Measurements from ENCODE around the gene CAMTA2.
A peak's percentile ranks its signal among the peaks of the same experiment; 100 is the strongest.
"Not testable (repeated sequence)": the region's sequence is repeated elsewhere in the genome, so short reads cannot be mapped to it uniquely, and the experiment has no call there.

CAMTA2 gene, protein sequence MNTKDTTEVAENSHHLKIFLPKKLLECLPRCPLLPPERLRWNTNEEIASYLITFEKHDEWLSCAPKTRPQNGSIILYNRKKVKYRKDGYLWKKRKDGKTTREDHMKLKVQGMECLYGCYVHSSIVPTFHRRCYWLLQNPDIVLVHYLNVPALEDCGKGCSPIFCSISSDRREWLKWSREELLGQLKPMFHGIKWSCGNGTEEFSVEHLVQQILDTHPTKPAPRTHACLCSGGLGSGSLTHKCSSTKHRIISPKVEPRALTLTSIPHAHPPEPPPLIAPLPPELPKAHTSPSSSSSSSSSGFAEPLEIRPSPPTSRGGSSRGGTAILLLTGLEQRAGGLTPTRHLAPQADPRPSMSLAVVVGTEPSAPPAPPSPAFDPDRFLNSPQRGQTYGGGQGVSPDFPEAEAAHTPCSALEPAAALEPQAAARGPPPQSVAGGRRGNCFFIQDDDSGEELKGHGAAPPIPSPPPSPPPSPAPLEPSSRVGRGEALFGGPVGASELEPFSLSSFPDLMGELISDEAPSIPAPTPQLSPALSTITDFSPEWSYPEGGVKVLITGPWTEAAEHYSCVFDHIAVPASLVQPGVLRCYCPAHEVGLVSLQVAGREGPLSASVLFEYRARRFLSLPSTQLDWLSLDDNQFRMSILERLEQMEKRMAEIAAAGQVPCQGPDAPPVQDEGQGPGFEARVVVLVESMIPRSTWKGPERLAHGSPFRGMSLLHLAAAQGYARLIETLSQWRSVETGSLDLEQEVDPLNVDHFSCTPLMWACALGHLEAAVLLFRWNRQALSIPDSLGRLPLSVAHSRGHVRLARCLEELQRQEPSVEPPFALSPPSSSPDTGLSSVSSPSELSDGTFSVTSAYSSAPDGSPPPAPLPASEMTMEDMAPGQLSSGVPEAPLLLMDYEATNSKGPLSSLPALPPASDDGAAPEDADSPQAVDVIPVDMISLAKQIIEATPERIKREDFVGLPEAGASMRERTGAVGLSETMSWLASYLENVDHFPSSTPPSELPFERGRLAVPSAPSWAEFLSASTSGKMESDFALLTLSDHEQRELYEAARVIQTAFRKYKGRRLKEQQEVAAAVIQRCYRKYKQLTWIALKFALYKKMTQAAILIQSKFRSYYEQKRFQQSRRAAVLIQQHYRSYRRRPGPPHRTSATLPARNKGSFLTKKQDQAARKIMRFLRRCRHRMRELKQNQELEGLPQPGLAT

GRCh38 chr17:4986951-4987766 lies at the start of gene CAMTA2:
Gene CAMTA2, minus strand, starts transcription at chr17:4987675. Its CDS starts 1,453 bp downstream, at chr17:4986222.
- peak; percentile 78 to 87 for DNase-seq (ENCODE audit: low read depth in 2 of 2)

DNA sequence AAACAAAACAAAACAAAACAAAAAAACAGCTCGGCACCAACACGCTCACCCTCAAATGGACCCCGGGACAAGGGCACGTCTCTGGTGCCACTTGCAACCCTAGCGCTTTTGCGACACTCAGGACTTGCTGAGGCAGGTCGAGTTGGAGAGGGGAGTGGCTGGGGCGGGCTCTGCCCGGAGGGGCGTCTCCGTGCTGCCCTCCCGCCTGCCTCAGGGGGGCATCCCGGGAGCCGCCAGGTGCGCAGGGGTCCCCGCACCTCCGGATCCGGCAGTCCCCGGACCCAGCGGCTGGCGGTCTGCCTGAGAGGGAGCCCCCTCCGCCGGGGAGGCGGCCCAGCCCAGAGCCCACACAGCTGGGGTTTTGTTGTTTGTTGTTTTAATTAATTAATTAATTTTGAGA lies 47.8 kb upstream of the CAMTA2 start, which contains the start of gene SLC52A1:
TSS of gene SLC52A1 (minus strand) at position 112 of the 400 bp plus-strand sequence. CDS start 820 bp downstream, outside the sequence.
- no peak for DNase-seq (ENCODE audit: low read depth in 2 of 2)

GRCh38 chr17:5034651-5035050 lies 47.2 kb upstream of the CAMTA2 start:
- DNase-seq (ENCODE audit: low read depth in 2 of 2), result no peak

- DNase-seq (ENCODE audit: low read depth in 2 of 2), result no peak
Measured at GRCh38 chr17:5034063-5034462, 46.6 kb upstream of the CAMTA2 start.

- no peak for DNase-seq (ENCODE audit: low read depth in 2 of 2)
Measured at GRCh38 chr17:5033352-5034015, 46.0 kb upstream of the CAMTA2 start.

DNA sequence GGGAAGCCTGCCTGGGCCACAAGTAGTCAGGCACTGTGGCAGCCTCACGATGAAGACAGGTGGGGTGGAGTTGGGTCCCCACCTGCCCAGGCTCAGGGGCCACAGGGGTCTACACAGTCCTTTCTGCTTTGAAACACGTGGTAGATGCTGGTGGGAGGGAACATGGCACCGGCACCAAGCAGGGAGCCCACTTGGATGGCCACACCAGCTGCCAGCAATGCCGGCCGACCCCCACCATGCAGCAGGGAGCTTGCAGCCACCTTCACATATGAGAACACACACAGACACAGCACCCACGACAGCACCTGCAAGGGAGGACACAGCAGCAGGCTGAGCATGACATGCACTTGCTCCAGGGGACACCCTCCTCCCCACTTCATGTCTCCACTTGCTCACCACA lies 45.4 kb upstream of the CAMTA2 start:
- no peak for DNase-seq (ENCODE audit: low read depth in 2 of 2)

- DNase-seq (ENCODE audit: low read depth in 2 of 2), result peak; percentile 72 to 84
Measured at GRCh38 chr17:5031365-5032082, 44.0 kb upstream of the CAMTA2 start.

- DNase-seq (ENCODE audit: low read depth in 2 of 2), result not testable (repeated sequence)
Measured at GRCh38 chr17:5030168-5030567, 42.7 kb upstream of the CAMTA2 start.

- no peak for DNase-seq (ENCODE audit: low read depth in 2 of 2)
Measured at GRCh38 chr17:5027916-5028315, 40.4 kb upstream of the CAMTA2 start.

DNA sequence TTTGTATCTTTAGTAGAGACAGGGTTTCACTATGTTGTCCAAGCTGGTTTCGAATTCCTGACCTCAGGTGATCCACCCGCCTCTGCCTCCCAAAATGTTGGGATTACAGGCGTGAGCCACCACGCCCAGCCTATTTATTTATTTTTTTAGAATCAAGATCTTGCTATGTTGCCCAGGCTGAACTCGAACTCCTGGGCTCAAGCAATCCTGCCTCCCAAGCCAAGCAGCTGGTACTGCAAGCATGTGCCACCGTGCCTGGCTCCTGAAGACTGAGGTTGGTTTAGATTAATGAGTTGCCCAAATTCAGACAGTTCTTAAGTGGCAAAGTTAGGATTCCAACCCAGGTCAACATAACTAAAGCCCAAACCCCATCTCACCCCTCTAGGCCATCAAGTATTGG lies 39.8 kb upstream of the CAMTA2 start:
- DNase-seq (ENCODE audit: low read depth in 2 of 2), result no peak

GRCh38 chr17:5024604-5025003 lies 37.1 kb upstream of the CAMTA2 start:
- DNase-seq (ENCODE audit: low read depth in 2 of 2), result no peak

DNA sequence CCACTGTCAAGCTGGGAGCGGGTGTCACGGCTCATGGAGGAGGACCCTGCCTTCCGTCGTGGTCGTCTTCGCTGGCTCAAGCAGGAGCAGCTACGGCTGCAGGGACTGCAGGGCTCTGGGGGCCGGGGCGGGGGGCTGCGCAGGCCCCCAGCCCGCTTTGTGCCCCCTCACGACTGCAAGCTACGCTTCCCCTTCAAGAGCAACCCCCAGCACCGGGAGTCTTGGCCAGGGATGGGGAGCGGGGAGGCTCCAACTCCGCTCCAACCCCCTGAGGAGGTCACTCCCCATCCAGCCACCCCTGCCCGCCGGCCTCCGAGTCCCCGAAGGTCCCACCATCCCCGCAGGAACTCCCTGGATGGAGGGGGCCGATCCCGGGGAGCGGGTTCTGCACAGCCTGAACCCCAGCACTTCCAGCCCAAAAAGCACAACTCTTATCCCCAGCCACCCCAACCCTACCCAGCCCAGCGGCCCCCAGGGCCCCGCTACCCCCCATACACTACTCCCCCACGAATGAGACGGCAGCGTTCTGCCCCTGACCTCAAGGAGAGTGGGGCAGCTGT lies 36.2 kb upstream of the CAMTA2 start:
- no peak for DNase-seq (ENCODE audit: low read depth in 2 of 2)

- no peak for DNase-seq (ENCODE audit: low read depth in 2 of 2)
Measured at GRCh38 chr17:5022171-5022711, 34.8 kb upstream of the CAMTA2 start.

DNA sequence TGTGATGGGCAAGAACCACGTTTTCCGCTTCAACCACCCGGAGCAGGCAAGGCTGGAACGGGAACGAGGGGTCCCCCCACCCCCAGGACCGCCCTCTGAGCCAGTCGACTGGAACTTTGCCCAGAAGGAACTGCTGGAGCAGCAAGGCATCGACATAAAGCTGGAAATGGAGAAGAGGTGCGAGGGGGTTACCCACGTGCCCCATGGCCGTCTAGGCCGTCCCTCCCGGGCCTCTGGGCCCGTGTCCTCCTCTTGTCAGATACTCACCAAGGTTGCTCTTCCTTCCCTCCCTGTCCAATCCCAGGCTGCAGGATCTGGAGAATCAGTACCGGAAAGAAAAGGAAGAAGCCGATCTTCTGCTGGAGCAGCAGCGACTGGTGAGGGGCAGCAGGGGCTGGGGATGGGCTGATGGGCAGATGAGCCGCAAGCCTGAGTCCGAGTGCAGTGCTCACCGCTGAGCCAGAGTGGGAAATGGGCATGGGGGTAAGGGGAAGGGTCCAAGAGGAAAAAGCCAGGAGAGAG lies 33.1 kb upstream of the CAMTA2 start:
- no peak for DNase-seq (ENCODE audit: low read depth in 2 of 2)

GRCh38 chr17:5019475-5019956 lies 32.0 kb upstream of the CAMTA2 start:
- peak in 1 of 2 donors; percentile 6 for DNase-seq (ENCODE audit: low read depth in 2 of 2)

DNA sequence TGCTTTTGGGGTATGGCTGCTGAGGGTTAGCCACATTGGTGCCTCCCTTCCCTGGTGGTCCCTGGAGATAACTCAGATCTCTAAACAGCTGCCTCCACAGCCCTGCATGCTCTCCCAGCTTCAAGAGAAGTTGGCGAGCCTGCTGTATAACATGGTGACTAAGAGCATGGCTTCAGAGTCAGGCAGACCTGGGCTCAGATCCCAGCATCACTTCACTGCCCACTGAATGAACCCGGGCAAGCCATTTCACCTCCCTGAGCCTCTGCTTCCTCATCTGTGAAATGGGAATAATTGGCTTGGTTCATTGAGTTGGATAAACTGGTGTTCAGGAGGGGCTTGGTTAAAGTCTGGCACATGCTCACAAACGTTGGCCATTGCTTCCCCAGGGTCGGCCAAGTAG lies 26.9 kb upstream of the CAMTA2 start:
- DNase-seq (ENCODE audit: low read depth in 2 of 2), result no peak

DNA sequence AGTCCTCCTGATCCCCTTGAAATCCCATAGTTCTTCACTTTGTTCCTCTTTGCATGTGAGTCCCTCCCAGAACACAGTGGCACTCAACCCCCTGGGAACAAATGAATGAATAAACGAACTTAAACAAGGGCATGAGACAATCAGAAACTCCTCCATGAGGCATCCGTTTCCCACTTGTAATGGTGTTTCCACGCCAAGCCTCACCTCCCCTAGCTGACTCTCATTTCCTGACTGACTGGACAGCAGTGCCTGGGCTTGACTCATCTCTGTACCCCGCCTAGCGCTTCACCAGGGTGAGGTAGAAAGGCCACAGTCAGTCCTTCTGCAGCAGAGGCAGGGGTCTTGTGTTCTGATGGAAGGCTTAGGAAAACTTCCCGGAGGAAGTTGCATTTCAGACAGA lies 24.5 kb upstream of the CAMTA2 start:
- DNase-seq (ENCODE audit: low read depth in 2 of 2), result no peak

DNA sequence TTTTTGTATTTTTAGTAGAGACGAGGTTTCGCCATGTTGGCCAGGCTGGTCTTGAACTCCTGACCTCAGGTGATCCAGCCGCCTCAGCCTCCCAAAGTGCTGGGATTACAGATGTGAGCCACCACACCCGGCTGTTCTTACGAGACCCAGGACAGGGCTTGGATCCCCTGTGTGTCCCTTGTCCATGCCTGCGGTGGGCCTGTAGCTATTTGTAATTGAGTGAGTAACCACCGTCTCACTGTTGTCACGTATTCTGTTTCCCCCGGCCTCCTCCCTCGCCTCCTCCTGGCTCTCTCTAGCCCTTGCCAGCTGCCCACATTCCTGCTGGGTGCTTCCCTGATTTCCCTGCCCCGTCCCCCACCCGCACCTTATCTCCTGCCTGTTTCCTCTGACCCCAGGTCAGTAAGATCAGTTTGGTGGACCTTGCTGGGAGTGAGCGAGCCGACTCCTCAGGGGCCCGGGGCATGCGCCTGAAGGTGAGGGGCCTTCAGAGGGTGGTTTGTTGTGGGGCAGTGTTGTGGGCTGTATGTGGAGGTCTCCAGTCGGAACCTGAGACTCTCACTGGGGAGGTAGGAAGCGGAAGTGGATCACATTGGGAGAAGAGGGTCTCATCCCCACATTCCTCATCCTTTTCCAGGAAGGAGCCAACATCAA lies 15.9 kb upstream of the CAMTA2 start:
- DNase-seq (ENCODE audit: low read depth in 2 of 2), result no peak

Measured in activated CD4-positive, alpha-beta T cell treated with anti-CD3 and anti-CD28 coated beads for 24 hours (primary cell).